ENCODE data around the gene PGPEP1. TPM values are rescaled to one million over a fixed set of nuclear protein-coding genes. Genes with fewer than 3 reads are reported as not detected.

Gene PGPEP1
- total RNA-seq, 1 donor from 2014 or later = 18.5 TPM

GRCh38 chr19:18406749-18407148 is 66.4 kb downstream of the PGPEP1 start:
- DNase-seq = no peak
- Mint-ChIP-seq H3K27ac (no peak overlapping the region), H3K36me3 (ENCODE audit: low read depth) (no peaks in the 10 kb centered on the region), H3K4me1 (peaks cover 8% of the 10 kb centered on the region), H3K27me3 (peaks cover 3% of the 10 kb centered on the region), H3K9me3 (no peaks in the 10 kb centered on the region), H3K4me3 (no peak overlapping the region)
- intact Hi-C loops (cut with micrococcal nuclease) = no loop called here

- intact Hi-C loops (cut with micrococcal nuclease) = no loop called here
- no peak overlapping the region for H3K27ac Mint-ChIP-seq
- H3K4me3 Mint-ChIP-seq = no peak overlapping the region
- peaks cover 6% of the 10 kb centered on the region for H3K27me3 Mint-ChIP-seq
- H3K36me3 Mint-ChIP-seq (ENCODE audit: low read depth) = no peaks in the 10 kb centered on the region
- DNase-seq = peak; percentile 77
- no peaks in the 10 kb centered on the region for H3K9me3 Mint-ChIP-seq
- peaks cover 5% of the 10 kb centered on the region for H3K4me1 Mint-ChIP-seq
These were observed 67.7 kb downstream of the PGPEP1 start for GRCh38 chr19:18408053-18408476.

- intact Hi-C loops (cut with micrococcal nuclease) = loop anchor here (5.0 kb wide), 1 partner anchor 85 kb away; no protein-coding TSS in a partner anchor
- peaks cover 6% of the 10 kb centered on the region for H3K27me3 Mint-ChIP-seq
These were observed 72.3 kb downstream of the PGPEP1 start for GRCh38 chr19:18412610-18413239.

GRCh38 chr19:18414504-18415177 is 74.2 kb downstream of the PGPEP1 start:
- H3K36me3 Mint-ChIP-seq (ENCODE audit: low read depth) = no peaks in the 10 kb centered on the region
- H3K27ac Mint-ChIP-seq = peak overlapping the region; percentile 35

More at GRCh38 chr19:18412610-18413239, 72.3 kb downstream of the PGPEP1 start:
- peaks cover 33% of the 10 kb centered on the region for H3K4me1 Mint-ChIP-seq
- H3K9me3 Mint-ChIP-seq = no peaks in the 10 kb centered on the region
- H3K4me3 Mint-ChIP-seq = no peak overlapping the region
- no peaks in the 10 kb centered on the region for H3K36me3 Mint-ChIP-seq (ENCODE audit: low read depth)
- no peak for DNase-seq
- no peak overlapping the region for H3K27ac Mint-ChIP-seq

GRCh38 chr19:18415178-18415867 is 74.9 kb downstream of the PGPEP1 start:
- peaks cover 6% of the 10 kb centered on the region for H3K27me3 Mint-ChIP-seq
- intact Hi-C loops (cut with micrococcal nuclease) = loop anchor here (5.0 kb wide), 2 partner anchors 123 to 213 kb away; partner anchors contain the start of gene RAB3A
- peak overlapping the region; percentile 90 for H3K27ac Mint-ChIP-seq
- peaks cover 2% of the 10 kb centered on the region for H3K36me3 Mint-ChIP-seq (ENCODE audit: low read depth)
- peaks cover 46% of the 10 kb centered on the region for H3K4me1 Mint-ChIP-seq
- no peaks in the 10 kb centered on the region for H3K9me3 Mint-ChIP-seq
- H3K4me3 Mint-ChIP-seq = peak overlapping the region; percentile 84
- DNase-seq = peak; percentile 67

More at GRCh38 chr19:18414504-18415177, 74.2 kb downstream of the PGPEP1 start:
- Mint-ChIP-seq H3K9me3 (no peaks in the 10 kb centered on the region), H3K4me3 (no peak overlapping the region), H3K4me1 (peaks cover 45% of the 10 kb centered on the region), H3K27me3 (peaks cover 6% of the 10 kb centered on the region)
- DNase-seq = peak; percentile 80
- intact Hi-C loops (cut with micrococcal nuclease) = loop anchor here (5.0 kb wide), 3 partner anchors 87 to 212 kb away; partner anchors contain the start of gene RAB3A

GRCh38 chr19:18416778-18417249 is 76.4 kb downstream of the PGPEP1 start:
- Mint-ChIP-seq H3K4me1 (peaks cover 56% of the 10 kb centered on the region), H3K36me3 (ENCODE audit: low read depth) (peaks cover 5% of the 10 kb centered on the region), H3K27ac (peak overlapping the region; percentile 90), H3K27me3 (peaks cover 4% of the 10 kb centered on the region), H3K9me3 (no peaks in the 10 kb centered on the region), H3K4me3 (peak overlapping the region; percentile 84)
- intact Hi-C loops (cut with micrococcal nuclease) = loop anchor here (5.0 kb wide), 2 partner anchors 125 to 215 kb away; partner anchors contain the start of gene RAB3A
- DNase-seq = peak; percentile 92

- Mint-ChIP-seq H3K9me3 (no peaks in the 10 kb centered on the region), H3K27ac (peak overlapping the region; percentile 90), H3K4me3 (peak overlapping the region; percentile 99), H3K27me3 (peaks cover 3% of the 10 kb centered on the region), H3K4me1 (peaks cover 60% of the 10 kb centered on the region), H3K36me3 (ENCODE audit: low read depth) (peaks cover 6% of the 10 kb centered on the region)
- DNase-seq = peak; percentile 84
- intact Hi-C loops (cut with micrococcal nuclease) = loop anchor here (5.0 kb wide), 2 partner anchors 125 to 215 kb away; partner anchors contain the start of gene RAB3A
These were observed 77.0 kb downstream of the PGPEP1 start for GRCh38 chr19:18417250-18418028.

- Mint-ChIP-seq H3K27me3 (no peaks in the 10 kb centered on the region), H3K36me3 (ENCODE audit: low read depth) (peaks cover 9% of the 10 kb centered on the region), H3K9me3 (no peaks in the 10 kb centered on the region), H3K27ac (peak overlapping the region; percentile 89), H3K4me3 (peak overlapping the region; percentile 99), H3K4me1 (peaks cover 66% of the 10 kb centered on the region)
- intact Hi-C loops (cut with micrococcal nuclease) = loop anchor here (5.0 kb wide), 2 partner anchors 126 to 216 kb away; partner anchors contain the start of gene RAB3A
- DNase-seq = peak; percentile 73
These were observed 77.7 kb downstream of the PGPEP1 start for GRCh38 chr19:18418029-18418482.

- no peak for DNase-seq
- no peaks in the 10 kb centered on the region for H3K27me3 Mint-ChIP-seq
- peak overlapping the region; percentile 99 for H3K4me3 Mint-ChIP-seq
- peaks cover 9% of the 10 kb centered on the region for H3K36me3 Mint-ChIP-seq (ENCODE audit: low read depth)
- intact Hi-C loops (cut with micrococcal nuclease) = loop anchor here (5.0 kb wide), 2 partner anchors 126 to 216 kb away; partner anchors contain the start of gene RAB3A
- H3K27ac Mint-ChIP-seq = peak overlapping the region; percentile 89
- no peaks in the 10 kb centered on the region for H3K9me3 Mint-ChIP-seq
- peaks cover 71% of the 10 kb centered on the region for H3K4me1 Mint-ChIP-seq
These were observed 78.2 kb downstream of the PGPEP1 start for GRCh38 chr19:18418483-18419194.

GRCh38 chr19:18419195-18419698 is 78.8 kb downstream of the PGPEP1 start, which contains the start of gene SSBP4:
SSBP4 (plus strand) TSS chr19:18419398; CDS start chr19:18419649, 251 bp downstream.
- H3K27ac Mint-ChIP-seq = peak within 1 kb of the TSS; percentile 89
- peak within 1 kb of the TSS; percentile 99 for H3K4me3 Mint-ChIP-seq
- peak; percentile 94 for DNase-seq
- no peaks in the 10 kb centered on the region for H3K27me3 Mint-ChIP-seq
- peaks cover 72% of the 10 kb centered on the region for H3K4me1 Mint-ChIP-seq
- no peaks in the 10 kb centered on the region for H3K9me3 Mint-ChIP-seq
- intact Hi-C loops (cut with micrococcal nuclease) = loop anchor here (5.0 kb wide), 2 partner anchors 127 to 217 kb away; partner anchors contain the start of gene RAB3A
- H3K36me3 Mint-ChIP-seq (ENCODE audit: low read depth) = peaks cover 9% of the 10 kb centered on the region

All from activated CD4-positive, alpha-beta T cell treated with anti-CD3 and anti-CD28 coated beads, Interleukin-2, amount 10 ng/mL, durations not matched to agents 24 days and 14 days (primary cell).